HepG2 (cell line): ENCODE data around the gene ENO3. TPM values are rescaled to one million over a fixed set of nuclear protein-coding genes. Genes with fewer than 3 reads are reported as not detected.

Source experiments
- ATM ChIP-seq: fragments of 450-650 bp; IDR thresholded peaks from 2 replicates; pipeline ENCODE4 v1.7.1; 2017; ENCODE audit warnings: mild to moderate bottlenecking, borderline replicate concordance
- GABPA ChIP-seq, 2 experiments: IDR thresholded peaks; 2 replicates each; pipeline ENCODE4 v1.6.1; 2011 to 2016; ENCODE audit warnings: low read depth in 2 of 2, low read length in 1 of 2, missing biosample characterization in 1 of 2, missing genetic modification characterization in 1 of 2
- MAFF ChIP-seq: IDR thresholded peaks from 2 replicates; pipeline ENCODE4 v1.6.1; 2011; ENCODE audit warnings: low read depth, low read length, improper control_type of control experiment
- MAX ChIP-seq: IDR thresholded peaks from 2 replicates; pipeline ENCODE4 v1.6.1; 2012; ENCODE audit warnings: inconsistent platforms
- MAZ ChIP-seq, 2 experiments: sonication (generic) in 1 of 2; formaldehyde crosslinking in 1 of 2; IDR thresholded peaks; 2 replicates each; pipeline versions ENCODE4 v1.5.0 to v1.6.1; 2012 to 2020; ENCODE audit warnings: low read depth in 2 of 2, mild to moderate bottlenecking in 2 of 2, borderline replicate concordance in 1 of 2, improper control_type of control experiment in 1 of 2, low read length in 1 of 2, missing genetic modification reagents in 1 of 2, moderate library complexity in 1 of 2
- NFATC3 ChIP-seq: sonication (generic); formaldehyde crosslinking; IDR thresholded peaks from 2 replicates; pipeline ENCODE4 v1.5.1; 2020; ENCODE audit warnings: mild to moderate bottlenecking, missing genetic modification reagents
- POLR2A ChIP-seq, 2 experiments: IDR thresholded peaks; 2 replicates each; pipeline ENCODE4 v1.6.1; 2011; ENCODE audit warnings: low read depth in 2 of 2, low read length in 2 of 2, mild to moderate bottlenecking in 1 of 2, moderate library complexity in 1 of 2; ENCODE audit not compliant: insufficient read depth in 1 of 2
- RCOR2 ChIP-seq: IDR thresholded peaks from 2 replicates; pipeline ENCODE4 v1.6.1; 2016; ENCODE audit warnings: missing biosample characterization, missing genetic modification reagents
- REPIN1 ChIP-seq: sonication (generic); formaldehyde crosslinking; IDR thresholded peaks from 2 replicates; pipeline ENCODE4 v1.8.0; 2022; ENCODE audit warnings: missing genetic modification reagents, low read depth, mild to moderate bottlenecking, borderline replicate concordance
- RORA ChIP-seq: sonication (generic); formaldehyde crosslinking; IDR thresholded peaks from 2 replicates; pipeline ENCODE4 v1.5.0; 2020; ENCODE audit warnings: mild to moderate bottlenecking, missing genetic modification reagents, moderate library complexity
- SOX6 ChIP-seq, 2 experiments: fragments of 450-650 bp in 1 of 2; sonication (generic) in 1 of 2; formaldehyde crosslinking in 1 of 2; IDR thresholded peaks; 2 replicates each; pipeline versions ENCODE4 v1.4.0 to v1.6.1; 2017 to 2020; ENCODE audit warnings: antibody characterized with exemption in 1 of 2, mild to moderate bottlenecking in 1 of 2, missing genetic modification reagents in 1 of 2
- ZBTB14 ChIP-seq: sonication (generic); formaldehyde crosslinking; IDR thresholded peaks from 2 replicates; pipeline ENCODE4 v1.4.0; 2020; ENCODE audit warnings: missing genetic modification reagents
- ZGPAT ChIP-seq: IDR thresholded peaks from 2 replicates; pipeline ENCODE4 v1.6.1; 2016; ENCODE audit warnings: mild to moderate bottlenecking
- ZNF10 ChIP-seq: sonication (generic); formaldehyde crosslinking; IDR thresholded peaks from 2 replicates; pipeline ENCODE4 v1.4.0; 2020; ENCODE audit warnings: mild to moderate bottlenecking, low read depth, missing genetic modification reagents, borderline replicate concordance
- ZNF354B ChIP-seq: sonication (generic); formaldehyde crosslinking; IDR thresholded peaks from 2 replicates; pipeline ENCODE4 v1.8.0; 2022; ENCODE audit warnings: mild to moderate bottlenecking, missing genetic modification reagents
- ZNF382 ChIP-seq: sonication (generic); formaldehyde crosslinking; IDR thresholded peaks from 2 replicates; pipeline ENCODE4 v1.5.0; 2020; ENCODE audit warnings: missing genetic modification reagents, mild to moderate bottlenecking, borderline replicate concordance
- ZNF501 ChIP-seq: sonication (generic); formaldehyde crosslinking; IDR thresholded peaks from 2 replicates; pipeline ENCODE4 v1.5.1; 2020; ENCODE audit warnings: mild to moderate bottlenecking, moderate library complexity, missing genetic modification reagents
- ZNF512B ChIP-seq: sonication (generic); formaldehyde crosslinking; IDR thresholded peaks from 2 replicates; pipeline ENCODE4 v1.5.1; 2020; ENCODE audit warnings: missing genetic modification reagents, mild to moderate bottlenecking, borderline replicate concordance
- ZNF549 ChIP-seq: sonication (generic); formaldehyde crosslinking; IDR thresholded peaks from 2 replicates; pipeline ENCODE4 v1.5.0; 2020; ENCODE audit warnings: missing genetic modification reagents
- ZNF660 ChIP-seq: sonication (generic); formaldehyde crosslinking; IDR thresholded peaks from 2 replicates; pipeline ENCODE4 v1.5.1; 2020; ENCODE audit warnings: mild to moderate bottlenecking, low read depth, missing genetic modification reagents, borderline replicate concordance
- polyA plus RNA-seq, 8 experiments: library from polyadenylated mRNA; depleted of rRNA in 3 of 8; stranded (reverse) in 7 of 8; unstranded in 1 of 8; fragments of >200 nt; fragmentation: Illumina TruSeq in 4 of 8; extraction: Trizol in 4 of 8; gene quantifications; 2 replicates each; pipeline versions ENCODE4 v1.2.1 to v1.2.3, GENCODE V29; 2011 to 2016; ENCODE audit warnings: low read depth in 4 of 8, missing spikeins in 1 of 8, mixed read lengths in 1 of 8; ENCODE audit not compliant: insufficient read depth in 1 of 8
- total RNA-seq, 5 experiments: library from RNA; depleted of rRNA; stranded (reverse); fragments of >200 nt; fragmentation: Illumina TruSeq; extraction: Trizol; gene quantifications; 2 replicates each; pipeline ENCODE4 v1.2.3, GENCODE V29; 2016; ENCODE audit warnings: low read depth in 1 of 5
- TF ChIP-seq, protein P1 (sequence below): sonication (generic); IDR thresholded peaks from 2 replicates; pipeline ENCODE4 v1.6.1; 2016; ENCODE audit warnings: low read depth, borderline replicate concordance

Gene ENO3
- total and polyA plus RNA-seq, 2 of the 13 experiments (the other 11 are each of a cell fraction or from before 2014, with no cell fraction given): 59.8 to 69.8 TPM

DNA sequence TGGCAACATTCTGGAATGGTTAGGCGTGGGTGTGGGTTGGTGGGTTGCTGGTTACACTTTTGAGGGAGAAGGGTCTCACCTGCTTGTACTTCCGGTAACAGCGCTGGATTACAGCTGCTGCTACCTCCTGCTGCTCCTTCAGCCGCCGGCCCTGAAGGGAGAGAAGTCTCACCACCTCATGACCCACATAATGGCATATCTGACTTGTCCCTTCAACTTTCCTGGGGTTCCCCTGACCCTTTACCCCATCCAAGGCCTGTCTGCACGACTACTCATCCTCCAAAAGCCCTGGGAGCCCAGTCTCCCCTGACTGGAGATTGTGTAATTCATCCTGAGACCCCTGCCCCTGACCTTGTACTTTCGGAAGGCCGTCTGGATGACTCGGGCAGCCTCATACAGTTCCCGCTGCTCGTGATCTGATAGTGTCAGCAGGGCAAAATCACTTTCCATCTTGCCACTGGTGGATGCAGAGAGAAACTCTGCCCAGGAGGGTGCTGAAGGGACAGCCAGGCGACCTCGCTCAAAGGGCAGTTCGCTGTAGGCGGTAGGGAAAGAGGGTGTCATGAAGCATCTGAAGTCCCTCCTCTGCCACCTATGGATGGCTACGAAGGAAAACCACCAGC lies 18.7 kb downstream of the ENO3 start (continued):
- TF ChIP-seq ATM (no peak), ZNF382 (no peak), ZNF549 (no peak), ZNF512B (CRISPR knock-in tag) (no peak), RCOR2 (CRISPR knock-in tag) (no peak), MAX (no peak), SOX6 (IDR thresholded peaks at IDR 0.05) (no peak), SOX6 (CRISPR knock-in tag; IDR thresholded peaks at IDR 0.05) (no peak), ZNF354B (CRISPR knock-in tag) (no peak), POLR2A (IDR thresholded peaks at IDR 0.05; ENCODE audit: insufficient read depth in 1 of 2, low read depth in 2 of 2, low read length in 2 of 2) (peak in 1 of 2 experiments; percentile 28; a peak in 2 of 4 replicates), ZGPAT (CRISPR knock-in tag) (no peak; the same call in 1 of the 2 replicates), REPIN1 (CRISPR knock-in tag) (0 out of 2 replicates have a peak, but pooled peaks have one; percentile 32), RORA (CRISPR knock-in tag) (no peak), GABPA (IDR thresholded peaks at IDR 0.05; ENCODE audit: low read depth, low read length) (no peak), GABPA (CRISPR knock-in tag; IDR thresholded peaks at IDR 0.05; ENCODE audit: low read depth) (peak; percentile 8; the same call in 1 of the 2 replicates), MAFF (no peak), ZNF501 (CRISPR knock-in tag) (0 out of 2 replicates have a peak, but pooled peaks have one; percentile 3), MAZ (IDR thresholded peaks at IDR 0.05; ENCODE audit: borderline replicate concordance, low read depth, low read length) (no peak; the same call in 1 of the 2 replicates), MAZ (CRISPR knock-in tag; IDR thresholded peaks at IDR 0.05; ENCODE audit: low read depth) (peak; percentile 82; the same call in 1 of the 2 replicates), ZBTB14 (no peak), ZNF660 (CRISPR knock-in tag) (no peak), ZNF10 (CRISPR knock-in tag) (no peak), NFATC3 (CRISPR knock-in tag) (no peak)
- TF ChIP-seq, protein P1, sequence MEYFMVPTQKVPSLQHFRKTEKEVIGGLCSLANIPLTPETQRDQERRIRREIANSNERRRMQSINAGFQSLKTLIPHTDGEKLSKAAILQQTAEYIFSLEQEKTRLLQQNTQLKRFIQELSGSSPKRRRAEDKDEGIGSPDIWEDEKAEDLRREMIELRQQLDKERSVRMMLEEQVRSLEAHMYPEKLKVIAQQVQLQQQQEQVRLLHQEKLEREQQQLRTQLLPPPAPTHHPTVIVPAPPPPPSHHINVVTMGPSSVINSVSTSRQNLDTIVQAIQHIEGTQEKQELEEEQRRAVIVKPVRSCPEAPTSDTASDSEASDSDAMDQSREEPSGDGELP: no peak; the same call in 1 of the 2 replicates
